Measurements from ENCODE around the gene DNAJC5G.

GRCh38 chr2:27270131-27270530, 5.1 kb upstream of the DNAJC5G start:
- TF ChIP-seq CTCF (conservative IDR thresholded peaks at IDR 0.05), result no peak
- no peak for TF ChIP-seq EZH2 (IDR thresholded peaks at IDR 0.05; ENCODE audit: low read depth)
